Measurements from ENCODE around the gene SSBP2.
A peak's percentile ranks its signal among the peaks of the same experiment; 100 is the strongest.

The SSBP2 gene

DNA sequence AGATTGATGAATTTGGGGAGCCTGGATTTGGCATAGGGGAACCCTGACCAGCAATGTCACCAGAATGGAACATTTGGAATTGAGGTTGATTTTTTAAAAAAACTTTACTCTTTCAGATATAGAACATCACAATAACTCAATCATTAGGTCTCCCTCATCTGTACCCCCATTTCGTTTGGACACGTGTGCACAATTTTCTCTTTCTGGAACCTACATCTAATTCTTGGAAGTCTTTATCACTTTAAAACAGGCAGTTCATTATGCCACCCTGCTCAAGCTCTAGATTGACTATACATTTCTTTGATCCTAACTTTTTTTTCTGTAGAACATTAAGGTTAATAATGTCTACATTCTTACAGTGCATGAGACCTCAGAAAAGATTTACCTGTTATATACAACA, 3.7 kb upstream of the SSBP2 start:
- peak overlapping the region; percentile 33 to 68 for H3K27ac ChIP-seq

DNA sequence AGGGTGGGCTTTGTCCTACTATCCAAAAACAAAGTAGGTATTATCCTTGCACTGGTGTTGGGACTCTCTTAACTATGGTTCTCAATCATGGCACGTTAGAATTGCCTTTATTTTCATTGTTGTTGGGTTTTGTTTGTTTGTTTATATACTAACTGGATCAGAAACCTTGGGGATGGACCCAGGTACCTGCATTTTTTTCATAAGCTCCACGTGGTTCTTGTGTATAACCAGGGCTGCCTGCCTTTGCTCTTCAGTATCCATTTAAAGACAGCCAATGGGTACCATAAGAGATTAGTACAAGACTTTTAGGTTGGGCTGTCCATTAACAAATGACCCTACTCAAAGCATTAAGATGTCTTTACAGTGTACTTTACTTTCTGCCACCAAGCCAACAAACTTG, 2.5 kb upstream of the SSBP2 start:
- TF ChIP-seq, protein P1, sequence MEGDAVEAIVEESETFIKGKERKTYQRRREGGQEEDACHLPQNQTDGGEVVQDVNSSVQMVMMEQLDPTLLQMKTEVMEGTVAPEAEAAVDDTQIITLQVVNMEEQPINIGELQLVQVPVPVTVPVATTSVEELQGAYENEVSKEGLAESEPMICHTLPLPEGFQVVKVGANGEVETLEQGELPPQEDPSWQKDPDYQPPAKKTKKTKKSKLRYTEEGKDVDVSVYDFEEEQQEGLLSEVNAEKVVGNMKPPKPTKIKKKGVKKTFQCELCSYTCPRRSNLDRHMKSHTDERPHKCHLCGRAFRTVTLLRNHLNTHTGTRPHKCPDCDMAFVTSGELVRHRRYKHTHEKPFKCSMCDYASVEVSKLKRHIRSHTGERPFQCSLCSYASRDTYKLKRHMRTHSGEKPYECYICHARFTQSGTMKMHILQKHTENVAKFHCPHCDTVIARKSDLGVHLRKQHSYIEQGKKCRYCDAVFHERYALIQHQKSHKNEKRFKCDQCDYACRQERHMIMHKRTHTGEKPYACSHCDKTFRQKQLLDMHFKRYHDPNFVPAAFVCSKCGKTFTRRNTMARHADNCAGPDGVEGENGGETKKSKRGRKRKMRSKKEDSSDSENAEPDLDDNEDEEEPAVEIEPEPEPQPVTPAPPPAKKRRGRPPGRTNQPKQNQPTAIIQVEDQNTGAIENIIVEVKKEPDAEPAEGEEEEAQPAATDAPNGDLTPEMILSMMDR (IDR thresholded peaks at IDR 0.05), result no peak
- DNase-seq (ENCODE audit: low spot score), result no peak
- H3K27ac ChIP-seq, result peak overlapping the region in 1 of 2 donors; percentile 39

More for the DNA sequence above, 3.7 kb upstream of the SSBP2 start:
- H3K4me3 ChIP-seq, result no peak overlapping the region
- DNase-seq (ENCODE audit: low spot score), result no peak
- TF ChIP-seq, protein P1 (IDR thresholded peaks at IDR 0.05), result no peak

DNA sequence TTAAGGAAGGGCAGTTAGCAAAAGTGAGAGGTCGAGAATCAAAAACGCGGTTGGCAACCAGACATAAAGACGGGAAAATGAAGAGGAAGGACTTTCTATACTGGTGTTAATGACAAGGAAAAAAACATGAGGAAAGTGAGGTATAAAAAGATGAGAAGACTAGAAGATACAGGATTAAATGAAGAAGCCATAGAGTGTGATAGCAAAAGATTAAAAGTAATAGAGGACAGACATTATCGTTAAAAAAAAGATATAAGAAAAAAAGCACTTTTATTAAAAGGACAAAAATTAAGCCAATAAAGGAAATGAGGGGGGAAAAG, 1.7 kb upstream of the SSBP2 start:
- TF ChIP-seq, protein P1 (IDR thresholded peaks at IDR 0.05), result no peak
- DNase-seq (ENCODE audit: low spot score), result no peak
- H3K4me3 ChIP-seq, result no peak overlapping the region
- peak overlapping the region in 1 of 2 donors; percentile 99 for H3K27ac ChIP-seq

More for the DNA sequence above, 2.5 kb upstream of the SSBP2 start:
- no peak overlapping the region for H3K4me3 ChIP-seq

DNA sequence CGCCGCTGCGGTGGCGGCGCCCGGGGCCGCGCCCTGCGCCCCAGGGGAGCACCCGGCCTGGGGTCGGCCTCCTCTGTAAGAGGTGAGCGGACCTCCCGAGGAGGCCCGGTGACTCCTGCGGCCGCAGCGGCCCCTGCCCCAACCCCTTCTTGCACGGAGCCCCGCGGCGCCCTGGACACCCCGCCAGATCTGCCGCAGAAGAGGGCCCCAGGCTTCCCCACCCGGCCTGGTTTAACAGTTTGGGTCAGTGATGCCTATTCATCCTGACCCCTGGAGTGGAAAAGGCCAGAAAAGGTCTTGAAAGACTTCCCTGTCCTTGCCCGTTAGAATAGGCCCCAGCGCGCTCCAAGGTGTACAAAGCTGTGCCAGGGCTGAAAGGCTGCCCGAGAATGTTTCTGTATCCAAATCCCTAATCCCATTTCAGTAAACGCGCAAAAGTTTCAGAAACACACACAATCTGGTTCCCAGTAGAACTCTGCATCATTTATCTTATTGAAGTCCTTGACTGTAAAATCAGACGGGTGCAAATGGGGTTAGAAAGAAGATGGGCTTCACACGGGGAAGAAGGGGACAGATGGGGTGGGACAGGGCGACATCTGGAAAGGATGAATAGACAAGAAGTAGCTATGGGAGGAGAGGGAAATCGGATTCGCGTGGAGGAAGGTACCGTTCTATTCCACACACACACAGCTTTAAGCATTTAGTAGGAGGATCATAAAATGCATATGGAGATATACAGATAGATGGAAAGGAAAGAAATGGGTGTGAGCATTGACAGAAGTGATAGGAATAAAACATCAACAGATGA, 1.1 kb upstream of the SSBP2 start:
- Histone ChIP-seq H3K4me3 (peak overlapping the region; percentile 99), H3K27ac (peak overlapping the region; percentile 96 to 99)
- DNase-seq (ENCODE audit: low spot score), result no peak
- TF ChIP-seq, protein P1 (IDR thresholded peaks at IDR 0.05), result no peak

DNA sequence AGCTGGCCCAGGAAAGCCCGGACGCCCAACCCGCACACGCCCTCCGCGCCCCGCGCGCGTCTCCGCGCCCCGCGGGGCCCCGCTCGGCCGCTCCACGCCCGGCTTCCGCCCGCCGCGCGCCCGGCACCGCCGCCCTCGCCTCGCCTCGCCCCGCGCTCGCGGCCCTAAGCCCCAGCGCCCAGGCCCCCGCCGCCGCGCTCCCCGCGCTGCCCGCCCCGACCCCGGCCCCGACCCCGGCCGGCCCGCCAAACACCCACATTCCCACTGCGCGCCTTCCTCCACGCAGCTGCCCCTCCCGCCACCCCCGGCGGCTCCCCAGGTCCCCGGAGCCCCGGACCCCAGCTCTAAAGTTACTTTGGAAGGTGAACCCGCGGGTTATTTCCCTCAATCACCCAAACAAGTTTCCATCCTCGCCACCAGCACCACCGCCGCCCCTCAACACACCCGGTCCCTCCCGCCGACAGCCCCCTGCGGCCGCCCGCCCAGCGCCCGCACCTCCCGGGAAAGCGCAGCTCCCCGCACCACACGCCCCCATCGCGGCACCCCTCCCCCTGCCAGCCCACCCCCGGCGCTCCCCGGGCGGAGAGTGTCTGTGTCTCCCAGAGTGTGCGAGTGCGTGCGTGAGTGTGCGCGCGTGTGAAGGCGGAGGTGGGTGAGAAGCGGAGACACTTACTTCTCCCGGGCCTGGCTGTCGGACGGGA, 439 bp downstream of the SSBP2 start:
- Histone ChIP-seq H3K27ac (peak overlapping the region; percentile 96 to 99), H3K4me3 (peak overlapping the region; percentile 99)
- TF ChIP-seq, protein P1 (IDR thresholded peaks at IDR 0.05), result no peak
- no peak for DNase-seq (ENCODE audit: low spot score)

DNA sequence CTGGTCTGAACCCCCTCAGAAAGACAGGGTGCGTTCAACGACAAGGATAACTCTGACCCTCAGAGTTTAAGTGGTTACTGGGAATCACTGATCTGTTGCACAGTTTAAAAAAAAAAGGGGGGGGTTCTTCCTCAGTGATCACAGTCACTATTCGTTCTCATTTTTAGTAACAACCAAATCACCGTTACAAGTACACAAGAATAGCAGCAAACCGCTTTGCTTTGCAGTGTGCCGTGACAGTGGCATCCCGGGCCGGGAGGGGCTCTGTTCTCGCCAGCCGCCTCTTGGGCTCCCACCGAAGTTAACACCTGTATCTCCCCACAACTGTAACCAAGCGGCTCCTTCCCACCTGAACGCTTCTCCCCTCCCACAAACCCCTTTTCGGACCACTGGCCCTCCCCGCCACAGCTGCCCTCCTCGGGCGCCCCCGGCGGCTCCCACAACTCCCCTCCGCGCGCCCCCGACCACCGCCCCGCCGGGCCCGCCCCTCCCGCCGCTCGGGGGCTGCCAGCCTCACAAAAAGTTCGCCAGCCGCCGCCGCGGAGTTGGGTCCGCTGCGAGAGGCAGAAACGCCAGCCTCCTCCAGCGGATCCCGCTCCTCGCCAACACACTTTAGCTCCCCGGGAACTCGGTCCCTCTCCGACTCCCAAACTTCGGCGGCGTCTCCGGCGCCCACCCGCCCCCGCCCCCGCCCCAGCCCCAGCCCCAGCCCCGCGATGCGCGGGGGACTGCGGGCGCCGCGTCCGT, 1.2 kb downstream of the SSBP2 start:
- Histone ChIP-seq H3K4me3 (peak overlapping the region; percentile 99), H3K27ac (peak overlapping the region; percentile 94 to 99)
- no peak for DNase-seq (ENCODE audit: low spot score)
- TF ChIP-seq, protein P1 (IDR thresholded peaks at IDR 0.05), result no peak

Measured in coronary artery (tissue), 2 donors.